Middle frontal gyrus (tissue), 1 donor: ENCODE measurements around the gene C2orf81.

ENCODE experiments used
- DNase-seq: peaks from one replicate; pipeline ENCODE4 v3.0.0-alpha.2; 2015; ENCODE audit warnings: low spot score; ENCODE audit errors: extremely low spot score

The C2orf81 gene

GRCh38 chr2:74391209-74391579 is 30.2 kb downstream of the C2orf81 start:
- no peak for DNase-seq

- DNase-seq: no peak
Observed at GRCh38 chr2:74390606-74391005, 30.8 kb downstream of the C2orf81 start.

GRCh38 chr2:74387346-74387745 is 34.1 kb downstream of the C2orf81 start:
- DNase-seq: no peak

- DNase-seq: peak; percentile 79
Observed at GRCh38 chr2:74385396-74385795, 36.0 kb downstream of the C2orf81 start.

GRCh38 chr2:74384051-74384450 is 37.4 kb downstream of the C2orf81 start:
- no peak for DNase-seq

- DNase-seq: no peak
Observed at GRCh38 chr2:74383254-74383653, 38.2 kb downstream of the C2orf81 start.

- DNase-seq: no peak
Observed at GRCh38 chr2:74381751-74382150, 39.7 kb downstream of the C2orf81 start.

GRCh38 chr2:74379851-74380789 is 41.3 kb downstream of the C2orf81 start, which contains the start of gene DCTN1:
TSS of gene DCTN1 (minus strand) at chr2:74380311. CDS start at chr2:74380037, 274 bp downstream.
- DNase-seq: peak; percentile 75

GRCh38 chr2:74378007-74378406 is 43.4 kb downstream of the C2orf81 start:
- DNase-seq: no peak

- DNase-seq: no peak
Observed at GRCh38 chr2:74375838-74376237, 45.6 kb downstream of the C2orf81 start.

- peak; percentile 87 for DNase-seq
Observed at GRCh38 chr2:74374509-74375205, 46.8 kb downstream of the C2orf81 start.

- no peak for DNase-seq
Observed at GRCh38 chr2:74373985-74374384, 47.4 kb downstream of the C2orf81 start.

- DNase-seq: no peak
Observed at GRCh38 chr2:74373221-74373676, 48.2 kb downstream of the C2orf81 start.

- no peak for DNase-seq
Observed at GRCh38 chr2:74372674-74373073, 48.7 kb downstream of the C2orf81 start.

- no peak for DNase-seq
Observed at GRCh38 chr2:74371421-74371820, 50.0 kb downstream of the C2orf81 start.

GRCh38 chr2:74369976-74370375 is 51.4 kb downstream of the C2orf81 start:
- no peak for DNase-seq

GRCh38 chr2:74368499-74368898 is 52.9 kb downstream of the C2orf81 start:
- DNase-seq: no peak

GRCh38 chr2:74367789-74368188 is 53.6 kb downstream of the C2orf81 start:
- no peak for DNase-seq

- DNase-seq: no peak
Observed at GRCh38 chr2:74366036-74366435, 55.4 kb downstream of the C2orf81 start.

- no peak for DNase-seq
Observed at GRCh38 chr2:74364533-74365505, 56.6 kb downstream of the C2orf81 start.
